Epithelial cell of esophagus (primary cell): Measurements from ENCODE around the gene HIPK2.
A peak's percentile ranks its signal among the peaks of the same experiment; 100 is the strongest.

Experiments used
- DNase-seq: peaks from one replicate; pipeline ENCODE4 v3.0.0; 2010; ENCODE audit warnings: low read depth
- H3K4me3 ChIP-seq: 2 replicates; pipeline ENCODE4 v1.5.1; 2011; ENCODE audit warnings: mild to moderate bottlenecking, low read length, control low read depth
- TF ChIP-seq, protein P1 (sequence below): IDR thresholded peaks from 2 replicates; pipeline ENCODE4 v1.5.1; 2011; ENCODE audit warnings: low read depth, mild to moderate bottlenecking, low read length, control low read depth, inconsistent platforms; ENCODE audit not compliant: insufficient read depth; ENCODE audit errors: missing control alignments

HIPK2 gene

DNA sequence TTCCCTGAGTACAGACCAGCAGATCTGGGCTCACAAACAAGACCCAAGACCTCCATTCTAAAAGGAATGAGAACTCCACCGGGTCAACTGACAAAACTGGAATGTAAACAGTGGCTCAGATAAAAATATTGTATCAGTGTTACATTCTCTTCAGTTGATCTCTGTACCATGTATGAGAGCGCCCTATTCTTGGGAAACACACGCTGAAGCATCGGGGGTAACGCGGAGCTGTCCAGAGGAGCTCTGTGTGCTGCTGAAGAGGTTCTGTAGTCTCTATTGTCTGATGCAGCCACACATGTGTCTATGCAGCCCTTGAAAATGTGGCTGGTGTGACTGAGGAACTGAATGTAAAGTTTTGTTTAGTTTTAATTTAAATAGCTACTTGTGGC lies 39.7 kb downstream of the HIPK2 start:
- H3K4me3 ChIP-seq: no peak overlapping the region
- TF ChIP-seq, protein P1, sequence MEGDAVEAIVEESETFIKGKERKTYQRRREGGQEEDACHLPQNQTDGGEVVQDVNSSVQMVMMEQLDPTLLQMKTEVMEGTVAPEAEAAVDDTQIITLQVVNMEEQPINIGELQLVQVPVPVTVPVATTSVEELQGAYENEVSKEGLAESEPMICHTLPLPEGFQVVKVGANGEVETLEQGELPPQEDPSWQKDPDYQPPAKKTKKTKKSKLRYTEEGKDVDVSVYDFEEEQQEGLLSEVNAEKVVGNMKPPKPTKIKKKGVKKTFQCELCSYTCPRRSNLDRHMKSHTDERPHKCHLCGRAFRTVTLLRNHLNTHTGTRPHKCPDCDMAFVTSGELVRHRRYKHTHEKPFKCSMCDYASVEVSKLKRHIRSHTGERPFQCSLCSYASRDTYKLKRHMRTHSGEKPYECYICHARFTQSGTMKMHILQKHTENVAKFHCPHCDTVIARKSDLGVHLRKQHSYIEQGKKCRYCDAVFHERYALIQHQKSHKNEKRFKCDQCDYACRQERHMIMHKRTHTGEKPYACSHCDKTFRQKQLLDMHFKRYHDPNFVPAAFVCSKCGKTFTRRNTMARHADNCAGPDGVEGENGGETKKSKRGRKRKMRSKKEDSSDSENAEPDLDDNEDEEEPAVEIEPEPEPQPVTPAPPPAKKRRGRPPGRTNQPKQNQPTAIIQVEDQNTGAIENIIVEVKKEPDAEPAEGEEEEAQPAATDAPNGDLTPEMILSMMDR: no peak
- DNase-seq: no peak

DNA sequence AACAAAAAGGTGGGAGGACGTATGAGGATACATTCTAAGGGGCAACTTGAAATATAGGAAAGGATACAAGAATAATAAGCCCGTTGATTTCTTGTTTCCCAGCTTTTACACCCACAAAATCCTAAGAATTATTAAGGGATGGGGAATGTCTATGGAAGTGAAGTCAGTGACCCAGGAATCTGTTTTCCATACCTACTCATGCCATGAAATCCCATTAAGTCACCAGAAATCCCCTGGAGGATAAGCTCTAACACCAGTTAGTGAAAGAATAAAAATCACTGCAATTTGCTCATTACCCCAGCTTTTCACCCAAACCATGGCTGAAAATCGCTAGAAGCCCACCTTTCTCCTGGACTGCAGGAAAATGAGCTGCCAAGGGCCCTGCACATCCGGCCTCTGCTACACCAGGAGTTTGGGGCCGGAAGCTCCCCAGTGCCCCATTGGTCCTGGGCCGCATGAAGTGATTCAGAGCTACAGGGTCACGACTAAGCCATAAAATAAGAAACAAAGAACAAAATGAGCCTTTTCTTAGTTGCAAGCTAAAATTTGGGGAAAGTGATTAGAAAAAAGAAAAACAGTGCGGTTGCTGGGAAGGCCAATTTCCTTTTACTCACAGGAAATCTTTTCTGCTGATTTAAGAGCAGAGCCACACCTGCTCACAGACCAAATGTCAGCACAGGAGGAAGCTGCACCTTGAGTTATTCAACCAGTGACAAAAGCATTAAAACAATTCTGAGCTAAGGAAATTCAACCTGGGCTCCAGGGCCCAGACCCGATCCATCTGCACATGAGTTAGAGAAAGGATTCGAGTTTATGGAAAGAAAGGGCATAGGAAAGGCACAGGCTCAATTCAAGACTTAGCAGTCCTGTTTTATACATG lies 40.3 kb downstream of the HIPK2 start:
- TF ChIP-seq, protein P1: no peak
- DNase-seq: no peak
- H3K4me3 ChIP-seq: no peak overlapping the region

DNA sequence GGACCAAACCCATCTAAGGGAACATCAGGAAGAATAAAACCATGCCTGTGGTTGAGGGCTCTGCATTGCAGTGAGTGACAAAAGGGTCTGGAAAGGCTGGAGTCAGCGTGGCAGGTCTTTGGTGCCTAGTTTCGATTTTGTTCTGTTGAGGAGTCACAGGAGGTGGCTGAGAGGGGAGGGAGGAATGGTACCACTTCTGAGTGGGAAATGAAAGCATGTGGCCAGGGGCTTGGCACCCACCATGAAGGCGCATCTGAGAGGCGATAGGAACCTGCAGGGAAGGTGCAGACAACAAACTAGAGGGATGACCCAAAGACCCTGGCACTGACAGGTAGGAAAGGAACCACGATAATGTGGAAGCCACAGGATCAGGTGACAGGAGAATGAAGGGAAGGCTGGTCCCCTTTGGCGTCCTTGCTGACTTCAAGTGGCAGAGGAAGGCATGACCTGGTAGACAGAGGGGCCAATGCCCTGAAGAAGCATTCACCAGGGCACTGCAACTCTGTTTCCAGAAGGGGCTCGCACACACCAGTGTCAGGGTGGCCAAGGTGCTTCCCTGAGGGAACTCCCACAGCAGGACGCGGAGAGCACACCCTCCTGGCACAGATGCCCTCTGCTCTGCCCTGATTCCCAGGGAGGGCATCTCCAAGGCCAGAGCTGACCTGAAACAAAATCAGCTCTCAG lies 41.7 kb downstream of the HIPK2 start:
- TF ChIP-seq, protein P1: no peak
- DNase-seq: no peak
- H3K4me3 ChIP-seq: no peak overlapping the region

DNA sequence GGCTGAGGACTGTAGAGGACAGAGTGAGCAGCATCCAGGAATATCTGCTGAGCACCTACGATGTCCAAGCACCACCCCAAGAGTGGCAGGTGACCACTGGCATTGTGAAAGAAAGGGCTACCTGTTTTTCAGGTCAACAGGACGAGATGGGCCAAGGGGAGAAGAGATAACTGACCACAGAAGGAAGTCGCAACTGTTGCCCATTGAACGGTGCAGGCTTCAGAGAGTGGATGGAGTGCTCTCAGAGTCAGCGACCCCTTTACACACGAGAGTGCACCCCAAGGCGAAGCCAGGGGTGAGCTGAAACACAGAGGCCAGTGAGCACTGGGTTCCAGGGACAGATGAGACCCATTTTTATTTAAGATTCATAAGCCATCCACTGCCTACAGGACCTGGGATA lies 42.3 kb downstream of the HIPK2 start:
- H3K4me3 ChIP-seq: no peak overlapping the region

DNA sequence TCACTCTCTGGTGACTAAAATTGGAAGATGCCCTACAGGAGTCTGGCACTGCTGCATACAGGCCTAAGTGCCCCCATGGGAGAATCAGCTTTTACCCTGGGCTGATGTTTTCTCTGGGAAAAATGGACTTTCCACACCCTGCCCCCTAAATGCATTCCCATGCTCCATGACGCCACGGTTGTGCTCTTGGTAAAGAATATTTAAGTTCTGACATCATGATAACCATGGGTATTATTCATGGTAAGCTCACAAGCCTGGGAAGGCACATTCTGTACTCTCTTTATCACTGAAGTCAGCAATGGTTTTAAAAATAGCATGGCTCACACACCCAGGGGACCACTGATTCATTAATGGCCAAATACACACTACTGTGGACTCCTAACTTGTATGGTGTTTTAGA lies 43.4 kb downstream of the HIPK2 start:
- TF ChIP-seq, protein P1: no peak

More for the DNA sequence above, 42.3 kb downstream of the HIPK2 start:
- TF ChIP-seq, protein P1: no peak
- no peak for DNase-seq

DNA sequence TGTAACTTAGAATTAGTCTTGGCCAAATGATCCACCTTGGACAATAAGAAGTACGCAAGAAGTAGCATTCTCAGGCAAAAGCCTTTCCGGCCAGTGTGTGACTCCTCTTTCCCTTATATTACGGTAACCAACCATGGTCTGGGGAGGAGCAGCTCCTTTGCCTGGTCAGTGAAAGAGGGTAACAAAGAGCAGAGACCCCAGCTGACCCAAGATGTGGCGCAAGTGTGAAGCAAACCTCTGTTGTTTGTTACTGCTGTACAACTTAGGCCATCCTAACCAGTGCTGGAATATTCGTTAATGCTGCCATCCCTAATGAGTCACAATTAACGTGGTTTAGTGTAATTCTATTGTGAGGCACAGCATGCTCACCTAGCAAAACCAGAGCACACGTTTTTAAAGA lies 44.0 kb downstream of the HIPK2 start:
- DNase-seq: peak; percentile 44
- TF ChIP-seq, protein P1: no peak

More for the DNA sequence above, 43.4 kb downstream of the HIPK2 start:
- no peak overlapping the region for H3K4me3 ChIP-seq
- DNase-seq: peak; percentile 84

More for the DNA sequence above, 44.0 kb downstream of the HIPK2 start:
- no peak overlapping the region for H3K4me3 ChIP-seq
